IPS-18a (cell line): Measurements from ENCODE around the gene PDE7B.

Experiments used
- H3K27ac ChIP-seq: one replicate; pipeline ENCODE4 v1.5.1; 2013; ENCODE audit warnings: low read length
- H3K27me3 ChIP-seq: one replicate; pipeline ENCODE4 v1.6.1; 2013; ENCODE audit warnings: mild to moderate bottlenecking, low read length; ENCODE audit not compliant: control insufficient read depth, insufficient read depth
- H3K36me3 ChIP-seq: one replicate; pipeline ENCODE4 v1.6.1; 2013; ENCODE audit warnings: low read depth, low read length; ENCODE audit not compliant: control insufficient read depth
- H3K4me1 ChIP-seq: one replicate; pipeline ENCODE4 v1.6.1; 2013; ENCODE audit warnings: low read depth, low read length; ENCODE audit not compliant: control insufficient read depth
- H3K4me3 ChIP-seq: one replicate; pipeline ENCODE4 v1.5.1; 2013; ENCODE audit warnings: low read length
- H3K9ac ChIP-seq: one replicate; pipeline ENCODE4 v1.6.1; 2013; ENCODE audit warnings: mild to moderate bottlenecking, low read length, moderate library complexity
- H3K9me3 ChIP-seq: one replicate; pipeline ENCODE4 v1.6.1; 2013; ENCODE audit warnings: low read depth, low read length; ENCODE audit not compliant: control insufficient read depth

The PDE7B gene

DNA sequence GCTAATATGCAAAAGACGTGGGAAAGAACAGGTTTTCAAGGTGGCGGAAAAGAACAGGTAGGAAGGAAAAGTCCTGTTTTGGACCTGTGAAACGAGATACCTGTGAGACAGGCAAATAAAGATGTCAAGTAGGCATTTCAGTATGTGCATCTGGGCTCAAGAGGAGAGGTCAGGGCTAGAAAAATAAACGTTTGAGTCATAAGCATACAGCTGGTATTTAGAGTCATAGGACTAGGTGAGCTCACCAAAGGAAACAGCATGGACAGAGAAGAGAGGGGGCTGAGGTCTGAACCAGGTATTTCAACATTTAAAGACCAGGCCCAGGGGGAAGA is 383.7 kb downstream of the PDE7B start:
- Histone ChIP-seq H3K9me3 (no peaks in the 10 kb centered on the region), H3K4me3 (no peak overlapping the region), H3K4me1 (no peaks in the 10 kb centered on the region), H3K9ac (no peak overlapping the region), H3K36me3 (no peaks in the 10 kb centered on the region), H3K27ac (no peak overlapping the region), H3K27me3 (no peaks in the 10 kb centered on the region)

DNA sequence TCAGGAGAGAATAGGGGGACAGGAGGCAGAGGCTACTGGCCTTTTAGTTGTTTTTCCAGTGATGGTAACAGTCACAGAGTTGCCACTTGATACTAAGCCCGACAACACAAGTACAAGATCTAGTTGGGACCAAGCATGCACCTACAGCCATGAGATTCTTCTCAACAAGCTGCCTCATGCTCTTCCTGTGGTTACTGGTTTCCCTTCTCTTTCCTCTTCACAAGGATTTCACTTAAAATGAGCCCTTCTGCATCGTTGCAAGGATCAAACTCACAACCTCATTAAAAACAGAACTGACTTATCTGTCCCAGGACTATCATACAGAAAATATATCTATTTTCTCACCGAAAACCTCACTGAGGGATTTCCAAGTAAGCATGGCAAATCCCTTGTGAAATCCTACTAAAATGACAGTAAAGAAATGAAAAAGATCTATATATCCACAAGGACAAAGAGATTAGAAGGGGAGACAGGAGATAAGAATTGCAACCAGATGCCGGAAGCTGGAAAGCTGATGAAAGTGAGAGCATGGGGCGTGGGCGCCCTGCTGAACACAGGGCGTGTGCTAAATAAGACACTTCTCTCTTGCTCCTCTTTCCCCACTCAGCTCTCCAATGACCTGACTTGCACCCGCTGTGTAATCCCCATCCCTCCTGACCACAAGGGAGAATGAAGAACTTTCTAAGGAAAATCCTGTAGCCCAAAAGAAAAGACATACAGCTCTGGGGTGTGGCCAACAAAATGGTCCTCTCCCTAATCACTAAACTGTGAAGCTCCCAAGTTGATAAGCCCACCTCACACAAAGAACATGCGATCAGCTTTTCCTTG is 385.2 kb downstream of the PDE7B start:
- H3K36me3 ChIP-seq: peaks cover 5% of the 10 kb centered on the region
- H3K27ac ChIP-seq: no peak overlapping the region
- H3K27me3 ChIP-seq: no peaks in the 10 kb centered on the region
- H3K9me3 ChIP-seq: no peaks in the 10 kb centered on the region
- no peaks in the 10 kb centered on the region for H3K4me1 ChIP-seq
- H3K9ac ChIP-seq: no peak overlapping the region
- H3K4me3 ChIP-seq: no peak overlapping the region

GRCh38 chr6:136244061-136244616 is 392.6 kb downstream of the PDE7B start:
- H3K4me3 ChIP-seq: no peak overlapping the region
- H3K27ac ChIP-seq: no peak overlapping the region
- peaks cover 11% of the 10 kb centered on the region for H3K36me3 ChIP-seq
- H3K9ac ChIP-seq: no peak overlapping the region
- H3K4me1 ChIP-seq: no peaks in the 10 kb centered on the region
- no peaks in the 10 kb centered on the region for H3K27me3 ChIP-seq
- no peaks in the 10 kb centered on the region for H3K9me3 ChIP-seq
